Measurements from ENCODE around the gene NOS1. TPM values are rescaled to one million over a fixed set of nuclear protein-coding genes. Genes with fewer than 3 reads are reported as not detected.
A peak's percentile ranks its signal among the peaks of the same experiment; 100 is the strongest.
"Not testable (repeated sequence)": the region's sequence is repeated elsewhere in the genome, so short reads cannot be mapped to it uniquely, and the experiment has no call there.

Gene NOS1
- total RNA-seq, 1 experiment from 2014 or later = not detected

DNA sequence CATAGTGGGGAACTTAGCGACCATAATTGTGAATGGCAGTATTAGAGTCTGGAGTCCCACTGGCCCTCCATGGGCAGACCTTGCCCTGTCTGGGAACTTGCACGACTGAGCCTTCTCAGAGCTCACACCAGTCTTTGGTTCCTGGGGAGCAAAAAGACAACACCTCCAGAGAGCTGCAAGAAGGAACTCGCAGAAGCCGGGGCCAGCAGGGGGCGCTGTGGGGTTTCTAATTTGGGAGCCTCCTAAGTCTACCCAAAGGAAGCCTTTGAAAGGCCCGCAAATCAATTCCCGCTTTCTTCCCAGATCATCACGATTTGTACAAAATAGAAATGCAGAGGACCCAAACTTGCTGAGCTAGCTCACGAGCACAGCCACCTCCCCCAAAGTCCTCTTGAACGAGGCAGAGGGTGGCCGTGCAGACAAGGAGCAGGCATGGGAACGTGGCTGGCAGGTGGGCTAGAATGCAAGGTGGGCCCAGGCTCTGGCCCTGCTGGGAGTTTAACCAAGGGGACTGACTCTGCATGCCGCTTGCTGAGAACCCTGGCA lies 124.9 kb downstream of the NOS1 start:
- DNase-seq (ENCODE audit: low read depth, low spot score) = peak; percentile 73

DNA sequence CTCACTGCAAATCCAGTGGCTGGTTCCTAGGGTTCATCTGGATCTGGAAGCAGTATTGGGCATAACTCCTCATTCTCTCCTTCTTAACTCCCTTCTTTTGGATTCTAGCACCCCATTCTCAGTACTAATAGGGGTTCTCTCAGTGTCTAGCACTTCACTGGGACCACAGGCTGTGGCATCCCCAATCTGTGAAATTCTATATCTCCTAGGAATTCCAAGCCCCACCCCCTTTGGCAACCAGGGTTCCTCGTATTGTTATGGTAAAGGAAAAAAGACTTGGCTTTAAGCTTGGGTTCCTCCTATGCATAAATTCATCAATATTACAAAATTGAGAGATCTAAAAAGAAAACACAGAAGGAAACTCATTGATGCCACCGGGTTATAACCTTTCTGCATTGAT lies 126.2 kb downstream of the NOS1 start:
- in situ Hi-C loops (cut with HindIII; ENCODE audit: low pct_unique_long_range_greater_than_20kb, low sequenced_read_pairs) = no loop called here

More for the DNA sequence above, 124.9 kb downstream of the NOS1 start:
- in situ Hi-C loops (cut with HindIII; ENCODE audit: low pct_unique_long_range_greater_than_20kb, low sequenced_read_pairs) = no loop called here

DNA sequence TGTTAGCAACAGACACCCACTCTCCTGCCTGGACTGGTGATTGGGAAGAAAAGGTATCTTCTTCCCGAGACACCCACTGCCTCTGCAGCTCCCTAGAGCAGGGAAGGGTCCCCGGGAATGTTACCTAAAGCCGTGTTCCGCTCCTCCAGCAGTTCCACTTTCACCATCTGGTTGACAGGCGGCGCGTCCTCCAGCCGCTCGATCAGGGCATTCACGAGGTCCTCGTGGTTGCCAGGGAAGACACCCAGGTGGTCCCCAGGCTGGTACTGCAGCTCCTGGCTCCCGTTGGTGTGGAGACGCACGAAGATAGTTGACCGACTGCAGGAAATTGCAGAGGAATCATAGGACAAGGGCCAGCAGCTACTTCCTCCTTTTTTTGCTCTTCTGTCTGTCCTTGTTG lies 127.0 kb downstream of the NOS1 start:
- no peak for DNase-seq (ENCODE audit: low read depth, low spot score)
- in situ Hi-C loops (cut with HindIII; ENCODE audit: low pct_unique_long_range_greater_than_20kb, low sequenced_read_pairs) = no loop called here

More for the DNA sequence above, 126.2 kb downstream of the NOS1 start:
- no peak for DNase-seq (ENCODE audit: low read depth, low spot score)

DNA sequence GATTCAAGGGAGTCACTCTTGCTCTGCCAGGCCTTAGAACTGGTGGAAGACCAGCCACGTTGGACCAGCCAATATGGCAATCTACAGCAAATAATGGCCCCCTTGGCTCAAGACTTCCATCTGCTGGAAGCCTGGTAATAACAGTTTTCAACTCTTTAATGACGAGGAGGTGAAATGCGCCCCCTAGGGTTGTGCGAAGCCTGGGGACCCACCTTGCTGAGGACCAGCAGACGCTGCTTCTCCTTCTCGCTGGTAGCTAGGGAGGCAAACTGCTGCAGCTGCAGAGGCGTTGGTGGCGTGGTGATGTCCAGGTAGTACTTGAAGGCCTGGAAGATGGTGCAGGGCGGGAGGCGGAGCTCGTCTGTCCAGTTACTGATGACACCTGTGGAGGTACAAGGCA lies 129.7 kb downstream of the NOS1 start:
- in situ Hi-C loops (cut with HindIII; ENCODE audit: low pct_unique_long_range_greater_than_20kb, low sequenced_read_pairs) = no loop called here
- DNase-seq (ENCODE audit: low read depth, low spot score) = peak; percentile 70

DNA sequence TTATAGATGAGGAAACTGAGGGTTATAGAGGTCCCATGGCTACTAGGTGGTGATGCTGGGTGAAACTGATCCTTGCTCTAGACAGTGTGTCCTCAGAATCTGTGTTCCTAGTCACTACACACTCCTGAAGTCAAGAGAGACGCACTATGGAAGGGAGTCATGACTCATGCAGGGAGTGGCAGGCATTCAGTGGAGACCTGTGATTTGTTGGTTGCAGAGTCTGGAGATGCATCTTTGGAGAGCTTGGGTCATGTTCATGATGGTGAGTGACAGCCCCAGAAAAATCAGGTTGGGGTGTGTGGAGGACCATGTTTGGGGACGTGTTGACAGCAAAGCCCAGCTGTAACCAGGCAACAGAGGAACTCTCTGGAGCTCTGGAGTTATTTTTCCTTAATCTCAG lies 133.2 kb downstream of the NOS1 start:
- no peak for DNase-seq (ENCODE audit: low read depth, low spot score)
- in situ Hi-C loops (cut with HindIII; ENCODE audit: low pct_unique_long_range_greater_than_20kb, low sequenced_read_pairs) = no loop called here

DNA sequence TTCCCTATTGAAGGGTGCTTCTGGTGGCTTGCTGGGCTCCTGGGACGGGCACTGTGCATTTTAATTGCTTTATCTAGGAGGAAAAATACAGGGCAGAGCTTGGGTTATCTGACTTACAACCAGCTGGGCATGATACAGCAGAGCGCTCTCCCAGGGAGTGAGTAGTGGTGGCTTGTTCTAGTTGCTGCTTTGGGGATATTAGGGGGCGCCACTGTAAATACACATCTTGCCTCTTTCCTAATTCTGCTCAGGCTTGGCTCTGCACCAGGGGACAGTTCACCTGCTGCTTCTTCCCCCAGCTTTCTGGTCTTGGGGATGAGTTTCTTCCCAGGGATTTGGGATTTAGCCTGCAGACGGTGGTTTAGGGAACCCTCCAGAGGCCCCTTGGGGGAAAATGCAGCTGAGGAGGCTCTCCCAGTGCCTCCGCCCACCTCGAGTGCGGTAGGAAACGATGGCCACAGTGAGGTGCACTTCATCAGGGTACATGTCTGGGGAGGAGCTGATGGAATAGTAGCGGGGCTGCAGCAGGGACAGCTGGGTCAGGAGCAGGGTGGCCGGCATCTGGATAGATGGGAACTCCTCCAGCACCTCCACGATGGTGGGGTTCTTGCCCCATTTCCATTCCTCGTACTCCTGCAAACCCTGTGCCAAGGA lies 134.3 kb downstream of the NOS1 start:
- no peak for DNase-seq (ENCODE audit: low read depth, low spot score)
- in situ Hi-C loops (cut with HindIII; ENCODE audit: low pct_unique_long_range_greater_than_20kb, low sequenced_read_pairs) = no loop called here

DNA sequence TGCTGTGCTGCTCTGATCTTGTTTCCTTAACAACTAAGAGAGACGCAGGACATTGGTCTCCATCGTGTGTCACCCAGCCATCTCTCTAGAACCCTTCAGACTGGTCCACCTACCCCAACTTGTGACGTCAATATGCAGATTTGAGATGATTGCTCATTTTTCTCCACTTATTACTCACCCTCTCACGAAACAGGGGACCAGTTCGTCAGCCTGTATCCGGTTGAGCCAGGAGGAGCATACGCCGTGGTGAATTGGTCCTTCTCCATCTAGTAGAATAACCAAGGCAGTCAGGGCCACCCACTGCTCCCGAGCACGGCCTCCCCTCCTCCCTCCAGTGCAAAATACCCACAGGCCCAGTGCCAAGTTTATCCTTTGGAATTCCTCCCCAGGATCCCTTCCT lies 134.9 kb downstream of the NOS1 start:
- in situ Hi-C loops (cut with HindIII; ENCODE audit: low pct_unique_long_range_greater_than_20kb, low sequenced_read_pairs) = no loop called here
- no peak for DNase-seq (ENCODE audit: low read depth, low spot score)

DNA sequence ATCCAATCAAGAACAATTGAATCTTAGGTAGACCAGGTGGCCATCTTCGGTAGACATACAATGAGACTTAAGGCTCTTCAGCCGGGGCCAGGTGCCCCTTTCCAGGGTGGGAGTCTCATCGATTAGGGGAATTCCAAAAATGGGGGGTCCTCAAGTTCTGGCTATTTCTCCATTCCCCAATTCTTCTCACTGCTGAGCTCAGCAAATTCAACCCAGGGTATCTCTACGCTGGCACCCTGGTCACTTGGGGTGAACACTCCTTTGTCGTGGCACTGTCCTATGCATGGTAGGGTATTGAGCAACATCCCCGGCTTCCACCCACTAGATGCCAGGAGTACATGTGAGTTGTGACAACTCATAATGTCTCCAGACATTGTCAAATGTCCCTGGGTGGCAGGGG lies 136.2 kb downstream of the NOS1 start:
- no peak for DNase-seq (ENCODE audit: low read depth, low spot score)
- in situ Hi-C loops (cut with HindIII; ENCODE audit: low pct_unique_long_range_greater_than_20kb, low sequenced_read_pairs) = no loop called here

DNA sequence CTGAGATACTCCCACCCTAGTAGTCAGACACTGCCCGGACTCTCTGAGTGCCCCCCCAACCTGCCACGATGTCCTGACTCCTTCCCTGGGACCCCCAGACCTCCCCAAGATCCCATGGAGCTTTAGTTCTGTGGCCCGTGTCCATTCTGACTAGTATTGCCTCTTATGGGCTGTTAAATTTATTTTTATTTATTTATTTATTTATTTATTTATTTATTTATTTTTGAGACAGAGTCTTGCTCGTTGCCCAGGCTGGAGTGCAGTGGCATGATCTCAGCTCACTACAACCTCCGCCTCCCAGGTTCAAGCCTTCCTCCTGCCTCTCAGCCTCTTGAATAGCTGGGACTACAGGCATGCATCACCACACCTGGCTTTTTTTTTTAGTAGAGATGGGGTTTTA lies 140.5 kb downstream of the NOS1 start:
- DNase-seq (ENCODE audit: low read depth, low spot score); in situ Hi-C loops (cut with HindIII; ENCODE audit: low pct_unique_long_range_greater_than_20kb, low sequenced_read_pairs): not testable (repeated sequence)

DNA sequence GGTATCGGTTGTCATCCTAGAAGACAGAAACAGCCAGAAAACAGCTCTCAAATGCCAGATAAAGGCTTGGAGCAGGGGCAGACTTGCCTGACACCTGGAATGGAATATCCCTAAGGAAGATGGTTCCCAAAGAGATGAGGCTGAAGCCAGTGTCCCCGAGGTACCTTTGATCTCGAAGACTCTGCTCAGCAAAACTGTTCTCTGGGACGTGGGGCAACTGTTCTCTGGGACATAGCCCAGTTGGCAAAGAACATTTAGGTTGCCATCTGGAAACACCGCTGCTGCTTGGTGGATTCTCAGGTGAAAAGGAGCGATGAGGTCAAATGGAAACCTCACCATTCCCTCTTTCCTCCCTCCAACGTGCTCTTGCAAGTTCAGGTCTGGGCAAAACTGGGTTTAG lies 143.3 kb downstream of the NOS1 start:
- in situ Hi-C loops (cut with HindIII; ENCODE audit: low pct_unique_long_range_greater_than_20kb, low sequenced_read_pairs) = no loop called here
- no peak for DNase-seq (ENCODE audit: low read depth, low spot score)

DNA sequence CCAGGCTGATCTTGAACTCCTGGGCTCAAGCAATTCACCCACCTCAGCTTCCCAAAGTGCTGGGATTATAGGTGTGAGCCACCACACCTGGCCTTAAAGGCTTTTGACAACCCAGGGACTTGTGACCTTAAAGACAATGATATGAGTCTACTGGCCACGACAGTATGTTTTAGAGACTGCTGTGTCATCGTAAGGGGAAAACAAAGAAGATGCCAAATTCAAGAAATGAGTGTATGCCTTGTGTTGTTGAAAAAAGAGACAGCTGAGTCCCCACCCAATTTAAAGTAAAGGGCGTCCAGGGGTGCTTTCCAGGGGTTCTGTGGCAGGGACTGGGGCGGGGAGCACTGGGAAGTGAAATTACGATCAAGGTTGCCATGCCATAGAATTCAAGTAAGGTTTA lies 144.7 kb downstream of the NOS1 start:
- in situ Hi-C loops (cut with HindIII; ENCODE audit: low pct_unique_long_range_greater_than_20kb, low sequenced_read_pairs) = no loop called here
- no peak for DNase-seq (ENCODE audit: low read depth, low spot score)

DNA sequence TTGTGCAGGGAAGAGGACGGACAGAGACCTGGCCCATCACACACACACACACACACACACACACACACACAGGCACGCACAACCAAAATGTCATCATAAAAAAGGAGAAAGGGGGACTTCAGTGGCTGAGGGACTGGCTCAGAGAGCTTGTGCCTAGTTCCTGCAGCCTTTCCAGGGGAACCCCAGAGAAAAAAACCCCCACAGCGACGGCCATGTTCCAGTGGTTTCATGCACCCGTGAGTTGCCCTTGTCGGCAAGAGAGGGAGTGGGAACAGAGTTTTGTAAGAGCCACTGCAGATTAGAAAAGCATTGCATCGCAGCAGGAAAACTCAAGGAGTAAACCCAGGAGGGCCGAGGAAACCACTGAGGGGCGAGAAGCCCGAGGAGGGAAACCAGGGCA lies 146.6 kb downstream of the NOS1 start:
- in situ Hi-C loops (cut with HindIII; ENCODE audit: low pct_unique_long_range_greater_than_20kb, low sequenced_read_pairs) = no loop called here

DNA sequence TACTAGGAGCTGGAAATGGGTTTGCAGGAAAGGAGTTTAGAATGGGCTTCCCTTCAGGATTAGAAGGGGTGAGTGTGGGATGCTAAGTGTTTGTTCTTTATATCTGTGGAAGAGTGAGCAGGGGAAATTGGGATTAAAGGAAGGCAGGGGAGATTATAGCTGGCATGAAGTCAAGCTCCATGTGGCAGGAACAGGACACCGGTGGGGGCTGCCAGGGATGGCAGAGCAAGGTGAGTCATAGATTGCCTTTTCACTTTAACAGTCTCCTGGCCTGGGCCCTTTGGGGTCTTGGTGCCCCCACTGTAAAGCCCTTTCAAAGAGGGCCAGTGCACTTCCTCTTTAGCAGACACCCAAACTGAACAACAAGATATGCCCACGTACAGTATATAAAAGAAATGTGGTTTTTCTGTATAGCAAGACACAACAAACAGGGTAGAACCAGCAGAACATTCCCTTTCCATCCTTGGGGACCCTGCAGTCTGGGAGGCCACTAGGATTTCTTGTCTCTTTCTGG lies 148.1 kb downstream of the NOS1 start:
- DNase-seq (ENCODE audit: low read depth, low spot score) = no peak
- in situ Hi-C loops (cut with HindIII; ENCODE audit: low pct_unique_long_range_greater_than_20kb, low sequenced_read_pairs) = no loop called here

More for the DNA sequence above, 146.6 kb downstream of the NOS1 start:
- DNase-seq (ENCODE audit: low read depth, low spot score) = no peak

DNA sequence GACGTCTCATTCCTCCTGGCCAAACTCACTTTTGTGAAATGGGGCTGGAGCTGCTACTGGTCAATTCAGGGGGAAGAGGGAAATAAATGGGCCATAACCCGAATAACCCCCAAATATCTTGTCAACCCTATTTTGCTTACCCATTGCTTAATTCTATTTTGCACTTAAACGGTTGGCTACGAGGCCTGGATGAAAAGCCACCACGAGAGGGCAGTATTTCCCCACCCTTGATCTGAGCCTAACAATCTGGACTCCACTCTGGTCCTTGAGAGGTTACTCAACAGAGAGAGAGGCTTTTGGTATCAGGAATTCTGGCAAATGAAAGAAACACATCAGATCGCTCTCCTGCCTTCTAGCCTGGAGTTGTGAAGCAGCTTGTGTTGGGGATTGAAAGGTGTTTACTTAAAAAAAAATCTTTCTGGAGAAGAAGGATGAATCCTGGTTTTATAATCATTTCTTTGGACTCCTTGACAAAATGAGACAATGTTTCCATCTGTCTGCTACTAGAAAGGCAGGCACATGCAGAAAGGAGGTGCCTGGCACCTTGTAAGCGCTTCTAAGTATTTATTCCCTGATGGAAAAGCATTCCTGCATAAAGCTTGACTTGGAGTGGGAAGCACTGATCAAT lies 148.7 kb downstream of the NOS1 start:
- peak; percentile 84 for DNase-seq (ENCODE audit: low read depth, low spot score)
- in situ Hi-C loops (cut with HindIII; ENCODE audit: low pct_unique_long_range_greater_than_20kb, low sequenced_read_pairs) = no loop called here

DNA sequence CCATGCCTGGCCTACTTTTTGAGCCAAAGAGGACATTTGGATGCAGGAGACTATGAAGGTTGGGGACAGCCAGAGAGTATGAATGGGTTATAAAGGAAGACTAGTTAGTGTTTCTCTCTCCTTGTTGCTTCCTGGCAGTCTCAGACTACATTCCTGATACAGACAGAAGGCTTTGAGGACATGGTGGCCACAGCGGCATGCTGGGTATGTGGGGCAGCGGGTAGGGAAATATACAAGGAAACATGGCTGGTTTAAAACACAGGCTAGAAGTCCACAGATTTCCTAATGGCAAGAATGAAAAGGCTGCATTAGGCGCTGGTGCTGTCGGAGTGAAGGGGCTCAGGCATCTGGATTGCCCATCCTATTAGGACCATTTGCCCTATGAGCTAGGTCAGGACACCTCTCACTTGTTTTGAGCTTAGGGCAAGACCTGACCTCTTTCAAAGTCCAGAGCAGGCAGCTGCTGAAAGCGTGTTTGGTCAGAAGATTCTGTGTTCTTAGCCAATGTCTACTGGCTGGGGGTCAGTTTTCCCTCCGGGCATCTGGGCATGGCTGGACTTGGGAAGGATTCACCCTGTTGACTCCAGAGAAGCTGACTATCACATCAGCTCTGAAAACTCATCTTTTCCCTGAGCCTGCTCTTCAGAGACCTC lies 151.0 kb downstream of the NOS1 start:
- in situ Hi-C loops (cut with HindIII; ENCODE audit: low pct_unique_long_range_greater_than_20kb, low sequenced_read_pairs) = no loop called here
- no peak for DNase-seq (ENCODE audit: low read depth, low spot score)

DNA sequence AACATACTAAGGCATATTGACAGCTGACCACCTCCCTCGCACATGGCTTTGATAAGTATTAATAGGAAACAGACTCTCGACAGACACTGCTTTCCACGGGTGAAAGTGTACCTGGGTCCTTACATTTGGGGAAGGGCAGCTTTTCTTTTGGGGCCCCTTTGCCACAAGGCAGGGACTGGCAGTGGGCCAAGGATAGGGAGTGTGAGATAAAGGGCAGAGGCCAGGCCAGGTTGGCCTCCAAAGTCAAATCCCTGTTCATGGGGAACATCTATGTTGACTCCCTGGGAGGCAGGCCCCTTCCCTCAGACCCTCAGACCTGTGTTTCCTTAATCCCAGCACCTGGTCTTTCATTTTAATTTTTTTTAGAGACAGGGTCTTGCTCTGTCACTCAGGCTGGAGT lies 151.8 kb downstream of the NOS1 start:
- in situ Hi-C loops (cut with HindIII; ENCODE audit: low pct_unique_long_range_greater_than_20kb, low sequenced_read_pairs) = no loop called here
- DNase-seq (ENCODE audit: low read depth, low spot score) = no peak

DNA sequence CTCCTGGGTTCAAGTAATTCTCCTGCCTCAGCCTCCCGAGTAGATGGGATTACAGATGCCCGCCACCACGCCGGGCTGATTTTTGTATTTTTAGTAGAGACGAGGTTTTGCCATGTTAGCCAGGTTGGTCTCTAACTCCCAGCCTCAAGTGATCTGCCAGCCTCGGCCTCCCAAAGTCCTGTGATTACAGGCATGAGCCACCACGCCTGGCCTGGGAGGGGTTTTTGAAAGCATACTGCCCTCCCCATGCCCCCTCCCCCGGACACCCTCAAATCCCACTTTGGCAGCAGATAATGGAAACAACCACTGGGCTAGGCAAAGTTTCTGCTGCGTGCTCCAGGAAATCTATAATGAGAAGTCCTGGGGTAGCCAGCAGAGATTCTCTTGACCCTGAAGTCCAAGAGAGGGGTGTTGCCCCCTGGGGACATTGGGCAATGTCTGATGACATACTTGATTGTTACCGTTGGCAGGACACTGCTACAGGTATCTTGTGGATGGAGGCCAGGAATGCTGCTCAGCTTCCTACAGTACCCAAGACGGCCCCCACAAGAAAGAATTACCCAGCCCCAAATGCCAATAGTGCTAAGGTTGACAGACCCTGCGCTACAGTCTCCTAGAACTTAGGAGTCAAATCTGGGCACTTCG lies 152.5 kb downstream of the NOS1 start:
- no peak for DNase-seq (ENCODE audit: low read depth, low spot score)
- in situ Hi-C loops (cut with HindIII; ENCODE audit: low pct_unique_long_range_greater_than_20kb, low sequenced_read_pairs) = no loop called here

DNA sequence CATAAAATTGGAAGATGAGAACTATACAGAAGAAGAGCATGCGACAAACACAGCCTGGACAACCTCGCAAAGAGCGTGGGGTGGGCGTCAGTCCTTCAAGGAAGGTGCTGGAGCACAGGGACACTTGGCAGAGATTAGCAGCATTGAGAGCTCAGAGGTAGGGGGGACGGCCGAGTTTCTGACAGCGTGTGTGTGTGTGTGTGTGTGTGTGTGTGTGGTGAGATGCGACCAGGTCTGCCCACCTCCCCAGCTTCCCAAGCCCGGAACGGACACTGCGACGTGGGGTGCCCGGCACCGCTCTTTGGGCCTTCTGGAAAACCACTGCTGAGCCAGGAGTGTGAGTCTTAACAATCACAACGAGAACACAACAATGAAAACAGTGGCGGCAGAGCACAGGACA lies 153.2 kb downstream of the NOS1 start:
- no peak for DNase-seq (ENCODE audit: low read depth, low spot score)
- in situ Hi-C loops (cut with HindIII; ENCODE audit: low pct_unique_long_range_greater_than_20kb, low sequenced_read_pairs) = no loop called here

Data from SK-MEL-5 (cell line).